HL-60 (cell line): ENCODE data around the gene CDH23.

Experiments used
- DNase-seq, 2 experiments: peaks; one replicate each; pipeline ENCODE4 v3.0.0-alpha.2; 2010 to 2020; ENCODE audit warnings: low read depth in 1 of 2, low spot score in 1 of 2
- H3K27ac ChIP-seq: fragments of 250-450 bp; sonication (Bioruptor Pico); replicated peaks from 2 replicates; pipeline ENCODE4 v1.5.1; 2020; ENCODE audit warnings: mild to moderate bottlenecking, moderate library complexity
- H3K27me3 ChIP-seq: fragments of 250-450 bp; sonication (Bioruptor Pico); 2 replicates; pipeline ENCODE4 v1.5.1; 2021; ENCODE audit warnings: mild to moderate bottlenecking, moderate library complexity; ENCODE audit not compliant: insufficient read depth, poor library complexity, severe bottlenecking
- H3K4me3 ChIP-seq: replicated peaks from 2 replicates; pipeline ENCODE4 v1.5.1; 2011; ENCODE audit warnings: mild to moderate bottlenecking, control low read depth, low read length; ENCODE audit not compliant: insufficient read depth
- CTCF ChIP-seq: IDR thresholded peaks from one replicate; pipeline ENCODE4 v1.5.1; 2011; ENCODE audit warnings: low read length, control low read depth, inconsistent platforms; ENCODE audit not compliant: insufficient read depth
- GABPA ChIP-seq: IDR thresholded peaks from 2 replicates; pipeline ENCODE4 v1.6.1; 2012; ENCODE audit warnings: low read depth
- POLR2AphosphoS5 ChIP-seq: IDR thresholded peaks from 2 replicates; pipeline ENCODE4 v1.6.1; 2012; ENCODE audit warnings: low read depth
- SPI1 ChIP-seq: IDR thresholded peaks from 2 replicates; pipeline ENCODE4 v1.6.1; 2012; ENCODE audit warnings: low read depth, mild to moderate bottlenecking, borderline replicate concordance
- TF ChIP-seq, protein P1 (sequence below): IDR thresholded peaks from 2 replicates; pipeline ENCODE4 v1.6.1; 2012; ENCODE audit warnings: low read depth; ENCODE audit not compliant: insufficient replicate concordance

CDH23 gene

DNA sequence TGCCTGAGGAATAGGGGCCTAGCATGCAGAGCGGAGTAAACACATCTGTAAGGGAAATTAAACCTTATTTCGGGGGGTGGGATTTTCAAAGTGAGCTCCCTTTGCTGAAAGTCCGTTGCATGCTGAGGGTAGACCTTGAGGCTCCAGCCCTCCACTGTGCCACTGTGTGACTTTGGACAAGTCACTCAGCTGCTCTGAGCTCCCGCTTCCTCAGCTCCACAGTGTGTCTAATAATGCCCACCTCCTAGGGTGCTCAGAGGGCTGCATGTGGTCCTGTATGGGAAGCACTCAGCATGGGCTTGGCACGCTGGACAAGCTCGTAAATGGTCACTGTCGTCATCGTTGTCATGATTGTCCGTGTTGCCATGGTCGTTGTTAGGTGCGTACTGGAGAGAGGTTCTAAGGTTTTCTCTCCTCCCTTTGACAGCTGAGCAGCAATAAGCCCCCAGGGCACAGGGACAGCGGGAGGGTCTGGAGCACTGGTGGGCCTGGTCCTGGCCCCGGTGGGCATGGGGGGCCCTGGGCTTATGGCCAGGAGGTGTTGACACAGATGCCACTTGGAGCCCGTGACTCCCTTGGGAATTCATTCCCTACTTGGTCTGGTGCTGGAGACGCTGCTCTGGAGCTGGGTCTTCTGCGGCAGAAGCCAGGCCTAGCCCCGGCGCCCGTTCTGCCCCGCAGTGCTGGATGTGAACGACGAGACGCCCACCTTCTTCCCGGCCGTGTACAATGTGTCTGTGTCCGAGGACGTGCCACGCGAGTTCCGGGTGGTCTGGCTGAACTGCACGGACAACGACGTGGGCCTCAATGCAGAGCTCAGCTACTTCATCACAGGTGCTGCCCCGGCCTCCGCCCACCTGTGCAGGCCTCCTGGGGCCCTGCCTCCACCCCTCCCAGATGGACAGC, 309.7 kb downstream of the CDH23 start:
- Histone ChIP-seq H3K27ac (no peak overlapping the region), H3K27me3 (no peaks in the 10 kb centered on the region), H3K4me3 (no peak overlapping the region)
- DNase-seq, result no peak
- TF ChIP-seq, protein P1, sequence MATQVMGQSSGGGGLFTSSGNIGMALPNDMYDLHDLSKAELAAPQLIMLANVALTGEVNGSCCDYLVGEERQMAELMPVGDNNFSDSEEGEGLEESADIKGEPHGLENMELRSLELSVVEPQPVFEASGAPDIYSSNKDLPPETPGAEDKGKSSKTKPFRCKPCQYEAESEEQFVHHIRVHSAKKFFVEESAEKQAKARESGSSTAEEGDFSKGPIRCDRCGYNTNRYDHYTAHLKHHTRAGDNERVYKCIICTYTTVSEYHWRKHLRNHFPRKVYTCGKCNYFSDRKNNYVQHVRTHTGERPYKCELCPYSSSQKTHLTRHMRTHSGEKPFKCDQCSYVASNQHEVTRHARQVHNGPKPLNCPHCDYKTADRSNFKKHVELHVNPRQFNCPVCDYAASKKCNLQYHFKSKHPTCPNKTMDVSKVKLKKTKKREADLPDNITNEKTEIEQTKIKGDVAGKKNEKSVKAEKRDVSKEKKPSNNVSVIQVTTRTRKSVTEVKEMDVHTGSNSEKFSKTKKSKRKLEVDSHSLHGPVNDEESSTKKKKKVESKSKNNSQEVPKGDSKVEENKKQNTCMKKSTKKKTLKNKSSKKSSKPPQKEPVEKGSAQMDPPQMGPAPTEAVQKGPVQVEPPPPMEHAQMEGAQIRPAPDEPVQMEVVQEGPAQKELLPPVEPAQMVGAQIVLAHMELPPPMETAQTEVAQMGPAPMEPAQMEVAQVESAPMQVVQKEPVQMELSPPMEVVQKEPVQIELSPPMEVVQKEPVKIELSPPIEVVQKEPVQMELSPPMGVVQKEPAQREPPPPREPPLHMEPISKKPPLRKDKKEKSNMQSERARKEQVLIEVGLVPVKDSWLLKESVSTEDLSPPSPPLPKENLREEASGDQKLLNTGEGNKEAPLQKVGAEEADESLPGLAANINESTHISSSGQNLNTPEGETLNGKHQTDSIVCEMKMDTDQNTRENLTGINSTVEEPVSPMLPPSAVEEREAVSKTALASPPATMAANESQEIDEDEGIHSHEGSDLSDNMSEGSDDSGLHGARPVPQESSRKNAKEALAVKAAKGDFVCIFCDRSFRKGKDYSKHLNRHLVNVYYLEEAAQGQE, result no peak
- no peak for TF ChIP-seq CTCF

GRCh38 chr10:71707240-71707789, 310.6 kb downstream of the CDH23 start:
- H3K27ac ChIP-seq, result 0 out of 2 replicates have a peak overlapping the region, but pooled peaks have one; percentile 4
- no peak for DNase-seq
- no peaks in the 10 kb centered on the region for H3K27me3 ChIP-seq
- no peak for TF ChIP-seq POLR2AphosphoS5
- TF ChIP-seq GABPA, result no peak
- TF ChIP-seq, protein P1, result no peak
- no peak for TF ChIP-seq SPI1
- no peak for TF ChIP-seq CTCF
- no peak overlapping the region for H3K4me3 ChIP-seq

DNA sequence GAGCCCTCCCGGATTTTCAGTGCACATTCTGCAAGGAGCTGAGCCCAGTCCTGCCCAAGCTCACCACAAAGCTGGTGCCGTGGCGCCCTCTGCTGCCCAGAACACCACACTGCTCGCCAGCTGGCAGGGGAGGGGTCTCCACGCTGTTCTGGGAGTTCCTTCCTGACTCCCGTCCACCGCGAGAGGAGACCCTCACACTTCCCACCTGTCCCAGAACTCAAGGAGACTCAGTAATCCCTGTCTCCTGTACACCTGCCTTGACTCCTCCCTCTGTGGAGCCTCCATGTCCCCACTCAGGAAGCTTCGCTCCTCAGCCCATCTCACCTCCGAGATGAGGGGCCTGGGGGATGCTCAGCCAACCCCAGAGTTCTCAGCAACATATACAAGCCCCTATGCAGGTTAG, 311.6 kb downstream of the CDH23 start:
- peak in 1 of 2 experiments; percentile 61 for DNase-seq
- no peak overlapping the region for H3K27ac ChIP-seq
- no peaks in the 10 kb centered on the region for H3K27me3 ChIP-seq
- peak; percentile 87 for TF ChIP-seq CTCF
- TF ChIP-seq POLR2AphosphoS5, result no peak
- TF ChIP-seq, protein P1, result no peak
- TF ChIP-seq GABPA, result no peak
- H3K4me3 ChIP-seq, result no peak overlapping the region
